Daoy (cell line): ENCODE results near the gene CDC23. TPM values are rescaled to one million over a fixed set of nuclear protein-coding genes. Genes with fewer than 3 reads are reported as not detected.
A peak's percentile ranks its signal among the peaks of the same experiment; 100 is the strongest.
"Not testable (repeated sequence)": the region's sequence is repeated elsewhere in the genome, so short reads cannot be mapped to it uniquely, and the experiment has no call there.

ENCODE experiments used
- DNase-seq: peaks from one replicate; pipeline ENCODE4 v3.0.0-alpha.2; 2015; ENCODE audit warnings: low read depth
- total RNA-seq: library from RNA; depleted of rRNA; stranded (reverse); fragments of >200 nt; shearing (Covaris generic); gene quantifications from 2 replicates; pipeline ENCODE4 v1.2.3, GENCODE V29; 2014

The CDC23 gene
- total RNA-seq, 1 experiment from 2014 or later: 44.6 TPM

GRCh38 chr5:138212828-138213160, 329 bp downstream of the CDC23 start:
- no peak for DNase-seq

DNA sequence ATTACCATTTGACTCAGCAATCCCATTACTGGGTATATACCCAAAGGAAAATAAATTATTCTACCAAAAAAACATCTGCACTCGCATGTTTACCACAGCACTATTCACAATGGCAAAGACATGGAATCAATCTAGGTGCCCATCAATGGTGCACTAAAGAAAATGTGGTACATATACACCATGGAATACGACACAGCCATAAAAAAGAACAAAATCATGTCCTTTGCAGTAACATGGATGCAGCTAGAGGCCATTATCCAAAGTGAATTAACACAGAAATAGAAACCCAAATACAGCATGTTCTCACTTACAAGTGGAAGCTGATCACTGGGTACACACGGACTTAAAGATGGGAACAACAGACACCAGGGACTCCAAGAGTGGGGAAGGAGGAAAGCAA, 2.1 kb downstream of the CDC23 start:
- no peak for DNase-seq

DNA sequence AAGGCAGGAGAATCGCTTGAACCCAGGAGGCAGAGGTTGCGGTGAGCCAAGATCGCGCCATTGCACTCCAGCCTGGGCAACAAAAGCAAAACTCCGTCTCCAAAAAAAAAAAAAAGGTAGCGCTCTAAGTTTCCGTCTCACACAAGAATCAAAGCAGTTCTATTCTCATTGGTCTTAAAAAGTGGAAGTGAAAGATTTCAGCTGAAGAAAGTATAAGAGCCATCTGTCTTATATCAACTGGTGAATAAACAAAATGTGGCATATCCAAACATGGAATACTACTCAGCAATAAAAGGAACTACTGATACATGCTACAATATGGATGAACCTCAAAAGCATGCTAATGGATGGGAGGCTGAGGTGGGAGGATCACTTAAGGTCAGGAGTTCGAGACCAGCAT, 19.3 kb downstream of the CDC23 start:
- not testable (repeated sequence) for DNase-seq

- no peak for DNase-seq
Measured at GRCh38 chr5:138192826-138193225, 20.3 kb downstream of the CDC23 start.

DNA sequence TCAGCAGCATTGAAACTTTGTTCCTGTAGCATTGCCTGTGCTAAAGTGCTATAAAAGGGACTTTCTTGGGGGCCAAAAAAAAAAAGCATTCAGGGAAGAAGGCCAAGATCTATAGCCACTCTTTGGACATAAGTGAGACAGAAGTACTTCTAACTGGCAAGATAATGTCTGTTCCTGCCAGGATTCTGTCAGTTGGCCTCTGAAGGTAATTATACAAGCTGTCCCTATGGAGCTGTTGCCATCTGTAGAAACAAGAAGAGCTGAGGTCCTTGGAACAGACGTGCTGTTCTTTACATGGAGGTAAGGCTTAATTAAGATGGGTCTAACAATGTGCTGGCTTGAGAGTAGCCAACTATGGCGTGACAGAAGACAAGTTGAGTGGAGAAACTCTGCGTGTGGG, 24.5 kb downstream of the CDC23 start:
- DNase-seq: no peak

DNA sequence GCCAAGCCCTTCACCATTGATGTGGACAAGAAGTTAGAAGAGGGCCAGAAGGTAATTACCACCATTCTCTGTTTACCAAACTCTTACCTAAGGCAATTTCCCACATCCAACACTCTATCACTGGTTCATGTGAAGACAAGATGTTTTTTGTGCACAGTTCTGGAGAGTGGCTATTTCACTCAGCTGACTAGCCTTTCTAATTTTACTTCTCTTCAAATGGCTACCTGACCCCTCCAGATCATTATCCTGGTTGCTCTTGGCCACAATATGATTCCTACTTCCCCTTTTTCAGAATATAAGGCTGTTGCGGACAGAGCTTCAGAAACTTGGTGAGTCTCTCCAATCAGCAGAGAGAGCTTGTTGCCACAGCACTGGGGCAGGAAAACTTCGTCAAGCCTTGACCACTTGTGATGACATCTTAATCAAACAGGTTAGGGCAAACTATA, 27.1 kb downstream of the CDC23 start:
- no peak for DNase-seq

GRCh38 chr5:138182808-138183207, 30.3 kb downstream of the CDC23 start:
- DNase-seq: no peak

GRCh38 chr5:138180841-138181240, 32.3 kb downstream of the CDC23 start:
- DNase-seq: no peak

- peak; percentile 54 for DNase-seq
Measured at GRCh38 chr5:138180183-138180782, 32.8 kb downstream of the CDC23 start.

DNA sequence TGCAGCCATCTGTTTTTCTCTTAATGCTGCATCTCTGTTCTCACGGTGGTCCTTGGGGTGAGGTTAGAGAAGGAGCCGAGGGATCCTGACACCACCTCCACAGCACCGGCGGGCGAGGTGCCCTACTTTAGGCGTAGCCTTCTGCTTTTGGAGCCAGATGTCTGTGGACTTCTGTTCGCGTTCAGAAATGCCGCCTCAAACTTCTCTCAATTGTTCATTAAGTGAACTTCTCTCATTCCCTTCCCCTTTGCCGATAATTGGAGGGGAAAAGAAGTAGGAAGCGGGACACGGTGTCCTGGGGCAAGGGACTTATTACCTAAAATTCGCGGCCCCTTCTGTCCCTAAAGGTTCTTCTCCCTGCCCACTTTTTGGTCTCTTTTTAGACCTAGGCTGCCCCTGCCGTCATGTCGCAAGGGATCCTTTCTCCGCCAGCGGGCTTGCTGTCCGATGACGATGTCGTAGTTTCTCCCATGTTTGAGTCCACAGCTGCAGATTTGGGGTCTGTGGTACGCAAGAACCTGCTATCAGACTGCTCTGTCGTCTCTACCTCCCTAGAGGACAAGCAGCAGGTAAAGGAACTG, 33.8 kb downstream of the CDC23 start:
- peak; percentile 6 for DNase-seq

DNA sequence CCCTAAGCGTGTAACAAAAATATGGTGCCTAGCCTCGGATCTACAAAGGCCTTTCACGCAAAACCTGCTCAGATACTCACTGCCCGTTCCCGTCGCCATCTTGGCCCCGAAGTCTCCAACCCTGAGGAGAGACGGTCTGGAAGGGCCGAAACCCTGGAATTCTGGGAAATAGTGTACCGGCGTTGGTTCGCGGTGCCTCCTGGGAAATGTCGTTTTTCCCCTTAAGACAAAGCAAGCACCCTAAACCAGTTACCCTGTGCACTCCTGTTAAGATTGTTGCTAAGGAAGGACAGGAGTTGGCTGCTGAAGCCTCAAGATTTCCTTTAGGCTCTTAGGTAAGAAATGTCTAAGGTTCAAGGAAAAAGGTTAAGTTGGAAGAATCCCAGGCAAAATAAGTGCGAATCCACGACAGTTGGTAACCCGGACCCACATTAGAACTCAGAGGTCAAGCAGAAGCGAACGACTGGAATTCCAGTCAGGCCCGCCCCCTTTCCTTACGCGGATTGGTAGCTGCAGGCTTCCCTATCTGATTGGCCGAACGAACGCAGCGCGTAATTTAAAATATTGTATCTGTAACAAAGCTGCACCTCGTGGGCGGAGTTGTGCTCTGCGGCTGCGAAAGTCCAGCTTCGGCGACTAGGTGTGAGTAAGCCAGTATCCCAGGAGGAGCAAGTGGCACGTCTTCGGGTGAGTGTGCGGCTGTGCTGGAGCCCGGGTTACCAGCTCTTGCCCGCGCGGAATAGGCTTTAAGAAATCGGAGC, 34.4 kb downstream of the CDC23 start, which contains the start of the genes BRD8 and KIF20A:
TSS of gene BRD8 (minus strand) at position 115 of the 761 bp plus-strand sequence. CDS start at position 99, 16 bp downstream.
TSS of gene KIF20A (plus strand) at position 597 of the 761 bp plus-strand sequence. CDS start 569 bp downstream, outside the sequence.
- peak; percentile 99 for DNase-seq

DNA sequence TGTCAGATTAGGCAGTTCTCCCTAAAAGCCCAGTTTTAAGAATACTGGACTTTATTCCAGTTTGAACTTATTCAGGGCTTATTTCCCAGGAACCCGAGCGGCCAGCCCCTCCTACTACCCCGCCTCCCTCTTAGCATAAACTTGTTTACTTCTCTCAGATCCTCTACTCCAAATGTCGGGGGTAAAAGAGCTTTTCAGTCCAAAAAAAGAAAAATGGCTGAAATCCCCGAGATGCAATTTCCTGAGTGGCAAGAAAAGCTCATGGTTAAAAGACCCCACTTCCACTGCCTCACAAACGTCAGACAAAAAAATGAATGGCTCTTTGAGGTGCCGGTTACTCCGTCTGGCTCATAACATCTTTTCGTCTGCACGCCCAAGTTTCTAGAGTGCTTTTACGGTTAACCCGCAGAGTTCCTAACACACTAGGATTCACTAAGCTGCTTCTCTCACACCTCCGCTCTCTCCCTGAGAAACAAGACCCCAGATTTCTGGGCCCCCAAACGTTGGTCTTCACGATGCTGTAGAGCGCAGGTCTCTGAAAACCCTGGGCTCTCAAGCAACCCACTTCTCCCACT, 35.1 kb downstream of the CDC23 start:
- peak; percentile 30 for DNase-seq

DNA sequence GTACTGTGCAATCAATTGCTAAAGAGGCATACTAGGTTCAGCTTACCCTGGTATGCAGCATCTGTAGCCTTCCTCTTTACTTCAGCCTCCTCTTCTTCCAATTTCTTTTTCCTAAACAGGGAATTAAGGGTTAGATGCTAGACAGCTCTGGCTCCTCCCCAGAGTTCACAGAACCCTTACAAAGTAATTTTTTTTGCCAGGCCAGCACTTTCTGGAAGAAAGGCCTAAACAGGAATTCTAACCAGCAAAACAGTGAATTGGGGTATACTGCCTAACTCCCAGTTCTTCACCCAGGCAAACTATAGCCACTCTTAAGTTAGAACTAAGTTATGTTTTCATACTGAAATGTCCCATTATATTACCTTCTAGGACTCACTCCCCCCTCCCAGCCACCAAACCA, 42.8 kb downstream of the CDC23 start:
- no peak for DNase-seq

DNA sequence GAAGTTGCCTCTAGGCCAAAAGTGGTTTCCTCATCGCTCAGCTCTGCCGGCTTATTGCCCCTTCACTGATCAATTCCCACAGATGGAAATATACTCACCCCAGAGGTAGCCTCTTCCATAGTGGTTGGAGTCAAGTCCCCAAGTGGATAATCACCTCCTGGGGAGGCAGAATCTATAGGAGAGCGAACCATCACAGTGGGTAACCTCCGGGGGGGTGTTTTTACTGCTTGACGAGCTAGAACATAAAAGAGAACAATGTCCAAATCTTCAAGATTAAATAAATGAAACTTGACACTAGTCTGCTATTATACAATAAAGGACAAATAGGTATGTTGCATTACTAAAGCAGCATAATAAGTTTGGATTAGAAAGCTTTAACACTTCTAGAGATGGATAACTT, 44.0 kb downstream of the CDC23 start:
- DNase-seq: no peak

GRCh38 chr5:138163721-138164120, 49.4 kb downstream of the CDC23 start:
- no peak for DNase-seq

- no peak for DNase-seq
Measured at GRCh38 chr5:138160706-138161105, 52.4 kb downstream of the CDC23 start.

GRCh38 chr5:138159666-138160065, 53.5 kb downstream of the CDC23 start:
- DNase-seq: no peak

GRCh38 chr5:138157626-138158025, 55.5 kb downstream of the CDC23 start:
- DNase-seq: no peak

DNA sequence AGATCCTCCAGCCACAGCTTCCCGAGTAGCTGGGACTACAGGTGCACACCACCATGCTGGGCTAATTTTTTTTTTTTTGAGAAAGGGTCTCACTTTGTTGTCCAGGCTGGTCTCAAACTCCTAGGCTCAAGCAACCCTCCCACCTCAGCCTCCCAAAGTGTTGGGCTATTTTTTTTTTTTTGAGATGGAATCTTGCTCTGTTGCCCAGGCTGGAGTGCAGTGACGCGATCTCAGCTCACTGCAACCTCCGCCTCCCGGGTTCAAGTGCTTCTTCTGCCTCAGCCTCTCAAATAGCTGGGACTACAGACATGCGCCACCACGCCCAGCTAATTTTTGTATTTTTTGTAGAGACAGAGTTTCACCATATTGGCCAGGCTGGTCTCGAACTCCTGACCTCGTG, 57.1 kb downstream of the CDC23 start:
- not testable (repeated sequence) for DNase-seq

GRCh38 chr5:138149530-138149929, 63.6 kb downstream of the CDC23 start:
- peak; percentile 36 for DNase-seq

- DNase-seq: peak; percentile 89
Measured at GRCh38 chr5:138148811-138149210, 64.3 kb downstream of the CDC23 start.

DNA sequence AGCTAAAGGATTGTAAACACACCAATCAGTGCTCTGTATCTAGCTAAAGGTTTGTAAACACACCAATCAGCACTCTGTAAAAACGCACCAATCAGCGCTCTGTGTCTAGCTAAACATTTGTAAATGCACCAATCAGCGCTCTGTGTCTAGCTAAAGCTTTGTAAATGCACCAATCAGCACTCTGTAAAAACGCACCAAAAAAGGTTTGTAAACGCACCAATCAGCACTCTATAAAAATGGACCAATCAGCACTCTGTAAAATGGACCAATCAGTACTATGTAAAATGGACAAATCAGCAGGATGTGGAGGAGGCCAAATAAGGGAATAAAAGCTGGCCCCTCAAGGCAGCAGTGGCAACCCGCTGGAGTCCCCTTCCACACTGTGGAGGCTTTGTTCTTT, 69.5 kb downstream of the CDC23 start:
- DNase-seq: not testable (repeated sequence)

- DNase-seq: no peak
Measured at GRCh38 chr5:138141734-138142133, 71.4 kb downstream of the CDC23 start.
